ENCODE measurements around the gene ZBTB20. TPM values are rescaled to one million over a fixed set of nuclear protein-coding genes. Genes with fewer than 3 reads are reported as not detected.

ZBTB20 gene
- total and polyA plus RNA-seq, 10 donors = 0.32 to 89.7 (median 71.8) TPM

- no peaks in the 10 kb centered on the region for H3K9me3 ChIP-seq
- H3K4me3 ChIP-seq = peak overlapping the region in 1 of 8 donors; percentile 31
- TF ChIP-seq POLR2AphosphoS5 (IDR thresholded peaks at IDR 0.05) (peak in 2 of 3 donors; percentile 45 to 57), POLR2A (IDR thresholded peaks at IDR 0.05) (no peak), CTCF (IDR thresholded peaks at IDR 0.05 in 8 of 11, conservative IDR thresholded peaks at IDR 0.05 in 3 of 11) (no peak)
- 25 to 53% (median 42%) methylated on average over 5 of the region's 5 CpGs for WGBS, 5 donors
- intact Hi-C loops (cut with DNase I; ENCODE audit: low total_unique reads) = no loop called here
- H3K36me3 ChIP-seq = no peaks in the 10 kb centered on the region
- H3K27me3 ChIP-seq (replicated peaks in 1 of 7) = no peaks in the 10 kb centered on the region
- DNase-seq = peak; percentile 86
- H3K27ac ChIP-seq = peak overlapping the region in 7 of 8 donors; percentile 55 to 79 (median 77)
- peaks cover 7 to 36% (median 21%) of the 10 kb centered on the region in 6 donors for H3K4me1 ChIP-seq
These were observed 838.3 kb downstream of the ZBTB20 start for GRCh38 chr3:114308830-114309229.

- WGBS, 5 donors = 57 to 85% (median 64%) methylated on average over 2 of the region's 2 CpGs
- H3K27me3 ChIP-seq (replicated peaks in 1 of 7) = no peaks in the 10 kb centered on the region
- H3K36me3 ChIP-seq = no peaks in the 10 kb centered on the region
- no peak for DNase-seq
- peaks cover 7 to 35% (median 21%) of the 10 kb centered on the region in 6 donors for H3K4me1 ChIP-seq
- TF ChIP-seq POLR2A (IDR thresholded peaks at IDR 0.05) (no peak), POLR2AphosphoS5 (IDR thresholded peaks at IDR 0.05) (no peak), CTCF (IDR thresholded peaks at IDR 0.05 in 8 of 11, conservative IDR thresholded peaks at IDR 0.05 in 3 of 11) (no peak)
- H3K9me3 ChIP-seq = no peaks in the 10 kb centered on the region
- peak overlapping the region in 1 of 8 donors; percentile 31 for H3K4me3 ChIP-seq
- peak overlapping the region in 7 of 8 donors; percentile 55 to 79 (median 77) for H3K27ac ChIP-seq
- intact Hi-C loops (cut with DNase I; ENCODE audit: low total_unique reads) = no loop called here
These were observed 838.7 kb downstream of the ZBTB20 start for GRCh38 chr3:114308377-114308776.

- Histone ChIP-seq H3K36me3 (no peaks in the 10 kb centered on the region), H3K27ac (peak overlapping the region in 7 of 8 donors; percentile 55 to 79 (median 77)), H3K4me1 (peaks cover 7 to 35% (median 21%) of the 10 kb centered on the region in 6 donors), H3K9me3 (no peaks in the 10 kb centered on the region), H3K27me3 (replicated peaks in 1 of 7) (no peaks in the 10 kb centered on the region), H3K4me3 (peak overlapping the region in 1 of 8 donors; percentile 31)
- 58 to 75% (median 70%) methylated on average over 3 of the region's 3 CpGs for WGBS, 5 donors
- DNase-seq = peak; percentile 68
- intact Hi-C loops (cut with DNase I; ENCODE audit: low total_unique reads) = no loop called here
- TF ChIP-seq CTCF (IDR thresholded peaks at IDR 0.05 in 8 of 11, conservative IDR thresholded peaks at IDR 0.05 in 3 of 11) (no peak), POLR2A (IDR thresholded peaks at IDR 0.05) (no peak), POLR2AphosphoS5 (IDR thresholded peaks at IDR 0.05) (no peak)
These were observed 839.3 kb downstream of the ZBTB20 start for GRCh38 chr3:114307832-114308231.

DNA sequence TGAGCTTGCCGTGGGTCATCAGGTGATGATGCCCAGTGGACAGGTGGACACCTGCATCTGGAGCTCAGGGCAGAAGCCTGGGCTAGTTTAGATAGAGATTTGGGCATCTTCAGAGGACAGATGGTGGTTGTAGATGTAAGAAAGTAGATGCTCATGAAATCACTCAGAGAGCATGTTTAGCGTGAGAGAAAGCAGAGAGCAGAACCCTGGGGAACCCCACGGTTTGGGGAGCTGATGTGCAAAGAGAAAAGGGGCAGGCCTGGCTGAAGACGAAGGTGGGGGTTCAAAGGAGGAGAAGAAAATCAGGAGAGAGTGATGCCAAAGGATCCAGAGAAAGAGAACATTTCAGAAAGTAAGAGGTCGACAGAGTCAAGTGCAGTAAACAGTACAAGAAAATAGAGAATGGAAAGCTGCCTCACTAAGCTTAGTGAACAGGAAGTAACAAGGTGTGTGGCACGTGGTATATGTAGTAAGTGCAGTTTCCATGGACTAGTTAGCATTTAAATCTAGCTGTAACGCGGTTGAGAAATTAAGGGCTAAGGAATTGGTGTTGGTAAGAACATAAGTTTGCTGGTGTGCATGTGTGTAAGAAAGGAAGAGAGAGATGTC is 839.8 kb downstream of the ZBTB20 start:
- no peaks in the 10 kb centered on the region for H3K27me3 ChIP-seq (replicated peaks in 1 of 7)
- peak overlapping the region in 1 of 8 donors; percentile 31 for H3K4me3 ChIP-seq
- H3K27ac ChIP-seq = peak overlapping the region; percentile 55 to 79 (median 69)
- no peaks in the 10 kb centered on the region for H3K9me3 ChIP-seq
- intact Hi-C loops (cut with DNase I; ENCODE audit: low total_unique reads) = no loop called here
- no peaks in the 10 kb centered on the region for H3K36me3 ChIP-seq
- H3K4me1 ChIP-seq = peaks cover 7 to 35% (median 21%) of the 10 kb centered on the region in 6 donors
- WGBS, 5 donors = 60 to 72% (median 68%) methylated on average over 8 of the region's 8 CpGs
- no peak for DNase-seq
- no peak for TF ChIP-seq POLR2AphosphoS5 (IDR thresholded peaks at IDR 0.05)
- TF ChIP-seq CTCF (IDR thresholded peaks at IDR 0.05 in 8 of 11, conservative IDR thresholded peaks at IDR 0.05 in 3 of 11) = no peak
- no peak for TF ChIP-seq POLR2A (IDR thresholded peaks at IDR 0.05)

Measured in spleen (tissue), 11 donors.